ENCODE measurements around the gene UBE2G1.
A peak's percentile ranks its signal among the peaks of the same experiment; 100 is the strongest.
"Not testable (repeated sequence)": the region's sequence is repeated elsewhere in the genome, so short reads cannot be mapped to it uniquely, and the experiment has no call there.

UBE2G1 gene

GRCh38 chr17:4301066-4301465 is 65.4 kb downstream of the UBE2G1 start:
- DNase-seq (ENCODE audit: low read depth) = no peak

GRCh38 chr17:4297351-4297750 is 69.1 kb downstream of the UBE2G1 start:
- DNase-seq (ENCODE audit: low read depth) = no peak

DNA sequence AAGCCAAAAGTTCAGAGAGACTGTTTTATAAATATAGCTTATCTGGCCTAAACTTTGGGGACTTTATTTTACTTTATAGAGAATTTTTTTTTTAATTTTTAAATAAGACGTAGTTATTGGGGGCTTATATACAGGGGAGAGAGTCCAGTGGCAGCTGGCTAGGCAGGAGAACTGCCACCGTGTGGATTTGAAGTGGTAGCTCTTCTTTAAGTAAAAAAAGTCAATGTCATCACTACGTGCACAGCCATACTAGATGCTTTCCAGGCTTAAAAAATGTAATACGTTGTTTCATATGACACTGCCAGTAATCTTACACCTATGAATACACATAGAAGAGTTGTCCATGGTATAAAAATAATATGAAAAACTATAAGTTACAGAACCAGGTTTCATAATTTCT is 70.8 kb downstream of the UBE2G1 start:
- DNase-seq (ENCODE audit: low read depth) = no peak

- DNase-seq (ENCODE audit: low read depth) = no peak
Measured at GRCh38 chr17:4293572-4293971, 72.9 kb downstream of the UBE2G1 start.

- DNase-seq (ENCODE audit: low read depth) = no peak
Measured at GRCh38 chr17:4287710-4288109, 78.8 kb downstream of the UBE2G1 start.

DNA sequence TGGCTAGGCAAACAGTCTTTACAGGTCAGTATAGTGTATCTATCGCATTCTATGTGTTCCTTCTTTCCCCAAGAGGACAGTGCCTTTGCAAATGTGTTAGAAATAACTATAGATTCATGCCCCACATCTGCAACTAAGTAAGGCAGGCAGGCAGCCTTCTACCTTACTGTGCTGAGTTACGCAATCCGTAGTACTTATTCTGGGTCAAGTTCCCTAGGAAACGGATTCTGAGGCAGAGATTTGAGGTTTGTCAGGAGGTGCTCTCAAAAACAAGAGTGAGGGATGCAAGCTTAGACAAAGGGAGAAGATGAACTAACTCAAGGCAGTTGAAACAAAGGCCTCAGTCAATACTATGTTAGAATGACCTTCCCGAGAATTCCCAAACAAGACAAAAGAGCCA is 90.0 kb downstream of the UBE2G1 start:
- peak; percentile 30 for DNase-seq (ENCODE audit: low read depth)

DNA sequence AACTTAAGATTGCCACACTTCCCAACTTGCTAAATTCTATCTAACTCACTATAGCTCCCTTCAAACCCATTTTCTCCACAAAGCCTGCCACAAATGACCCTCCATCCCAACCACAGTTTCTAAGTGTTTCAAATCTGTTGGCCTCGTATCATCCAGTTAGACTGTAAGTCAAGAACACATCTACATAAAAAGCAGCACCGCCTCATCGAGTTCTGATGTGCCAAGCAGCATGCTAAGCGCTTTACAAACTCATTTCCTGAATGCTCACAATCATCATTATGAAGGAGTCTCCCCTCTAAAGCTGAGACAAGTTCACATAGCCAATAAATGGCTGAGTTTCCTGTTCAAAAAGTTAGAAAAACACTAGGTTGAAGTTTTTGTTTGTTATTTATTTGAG is 93.5 kb downstream of the UBE2G1 start:
- no peak for DNase-seq (ENCODE audit: low read depth)

- DNase-seq (ENCODE audit: low read depth) = no peak
Measured at GRCh38 chr17:4272213-4272971, 94.1 kb downstream of the UBE2G1 start.

DNA sequence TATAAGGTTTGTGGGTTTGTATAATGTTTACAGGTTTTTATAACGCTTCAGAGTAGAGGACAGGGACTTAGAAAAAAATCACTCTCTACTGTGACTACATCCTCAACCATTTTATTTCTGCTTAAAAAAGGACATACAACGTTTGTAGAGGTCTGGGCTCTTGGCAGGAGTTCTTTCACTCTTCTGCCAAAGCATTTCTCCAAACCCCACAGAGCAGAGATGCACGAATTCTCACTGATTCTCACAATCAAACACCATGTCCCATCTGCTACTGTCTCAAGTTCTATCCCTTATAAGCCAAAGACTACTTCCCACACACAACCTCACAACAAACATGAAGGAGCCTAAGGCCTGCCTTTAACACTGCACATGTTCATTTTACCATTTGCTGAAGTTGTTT is 95.7 kb downstream of the UBE2G1 start:
- DNase-seq (ENCODE audit: low read depth) = no peak

GRCh38 chr17:4269915-4270314 is 96.6 kb downstream of the UBE2G1 start:
- DNase-seq (ENCODE audit: low read depth) = no peak

- no peak for DNase-seq (ENCODE audit: low read depth)
Measured at GRCh38 chr17:4267402-4267801, 99.1 kb downstream of the UBE2G1 start.

- no peak for DNase-seq (ENCODE audit: low read depth)
Measured at GRCh38 chr17:4266550-4266949, 99.9 kb downstream of the UBE2G1 start.

GRCh38 chr17:4263282-4264215 is 102.9 kb downstream of the UBE2G1 start, which contains the start of gene ANKFY1:
Gene ANKFY1, minus strand, starts transcription at chr17:4263979. Its CDS starts 38 bp downstream, at chr17:4263941.
- DNase-seq (ENCODE audit: low read depth) = peak; percentile 85

DNA sequence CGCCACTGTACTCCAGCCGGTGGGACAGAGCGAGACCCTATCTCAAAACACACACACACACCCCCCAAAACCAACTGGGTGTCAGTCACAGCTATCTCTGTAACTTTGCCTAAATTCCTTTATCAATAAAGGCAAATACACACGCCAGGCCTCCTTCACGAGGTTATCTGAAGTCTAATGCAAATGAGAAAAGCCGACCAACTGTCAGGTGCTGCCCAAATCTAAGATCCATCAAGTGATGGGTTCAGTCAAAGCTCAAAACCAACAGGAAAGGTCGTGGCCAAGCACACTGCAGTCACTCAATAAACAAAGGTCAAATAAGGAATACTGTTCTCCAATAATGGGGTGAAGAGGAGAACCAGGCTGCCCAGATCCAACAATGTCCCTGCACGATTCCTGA is 103.8 kb downstream of the UBE2G1 start:
- DNase-seq (ENCODE audit: low read depth) = no peak

- no peak for DNase-seq (ENCODE audit: low read depth)
Measured at GRCh38 chr17:4261452-4261851, 105.0 kb downstream of the UBE2G1 start.

DNA sequence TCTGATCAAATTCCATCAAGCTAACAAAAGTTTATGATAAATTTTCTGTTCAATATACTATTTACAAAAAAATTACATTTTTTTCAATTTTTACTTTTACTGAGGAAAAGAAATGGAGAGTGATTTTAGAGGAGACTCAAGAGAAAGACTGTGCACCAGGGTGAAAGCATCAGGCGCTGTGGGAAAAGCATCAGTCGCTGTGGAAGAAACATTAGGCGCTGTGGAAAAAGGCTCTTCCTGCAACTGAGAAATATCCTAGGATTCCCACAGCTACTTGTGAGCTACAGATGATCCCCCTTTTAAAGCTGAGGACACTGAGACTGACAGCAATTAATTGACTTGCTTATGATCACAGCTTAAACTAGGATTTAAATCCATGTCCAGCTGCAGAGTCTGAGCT is 107.6 kb downstream of the UBE2G1 start:
- DNase-seq (ENCODE audit: low read depth) = no peak

GRCh38 chr17:4256952-4257351 is 109.5 kb downstream of the UBE2G1 start:
- no peak for DNase-seq (ENCODE audit: low read depth)

- DNase-seq (ENCODE audit: low read depth) = not testable (repeated sequence)
Measured at GRCh38 chr17:4255271-4255670, 111.2 kb downstream of the UBE2G1 start.

DNA sequence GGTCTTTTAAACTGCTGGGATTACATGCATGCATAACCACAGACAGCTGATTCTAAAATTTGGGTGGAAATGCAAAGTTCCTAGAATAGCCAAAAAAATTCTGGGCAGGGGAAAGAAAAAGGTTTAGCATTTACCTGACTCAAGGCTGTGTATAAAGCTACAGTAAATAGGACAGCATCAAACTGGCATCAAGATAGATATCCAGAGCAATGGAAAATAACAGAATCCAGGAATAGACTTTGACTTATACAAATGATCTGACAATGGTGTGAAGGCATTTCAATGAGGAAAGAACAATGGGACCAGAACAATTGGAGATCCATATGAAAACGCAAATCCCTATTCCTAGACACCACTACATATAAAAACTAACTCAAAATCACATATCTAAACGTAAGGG is 115.6 kb downstream of the UBE2G1 start:
- DNase-seq (ENCODE audit: low read depth) = no peak

GRCh38 chr17:4249452-4250029 is 116.9 kb downstream of the UBE2G1 start:
- DNase-seq (ENCODE audit: low read depth) = peak; percentile 32

DNA sequence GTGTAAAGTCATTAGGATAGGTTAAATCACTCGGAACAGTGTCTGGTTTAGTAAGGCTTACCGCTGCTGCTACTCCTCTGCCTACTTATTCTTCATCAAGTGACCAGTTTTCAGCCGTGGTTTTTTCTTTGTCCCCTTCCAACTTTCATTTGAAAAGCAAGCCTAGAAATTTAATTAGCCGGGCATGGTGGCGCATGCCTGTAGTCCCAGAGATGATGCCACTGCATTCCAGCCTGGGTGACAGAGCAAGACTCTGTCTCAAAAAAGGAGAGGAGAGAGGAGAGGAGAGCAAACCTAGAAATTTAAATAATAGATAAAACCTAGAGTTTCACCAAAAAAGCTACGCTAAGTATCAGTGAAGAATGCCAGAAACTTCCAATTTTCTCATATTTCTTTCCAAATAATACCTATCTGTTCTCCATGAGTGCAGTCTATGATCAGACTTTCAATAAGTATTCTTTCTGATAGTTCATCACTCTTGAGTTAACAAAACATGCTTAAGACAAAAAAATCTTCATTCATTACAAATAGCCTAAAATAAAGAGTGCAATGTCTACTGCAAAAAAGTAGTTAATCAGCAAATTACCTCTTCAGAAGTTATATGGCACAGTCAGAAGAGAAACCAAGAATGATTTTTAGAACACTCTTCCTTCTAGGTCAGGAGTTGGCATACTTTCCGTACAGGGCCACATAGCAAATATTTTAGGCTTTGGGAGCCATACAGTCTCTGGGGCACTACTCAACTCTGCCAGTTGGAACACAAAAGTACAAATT is 117.8 kb downstream of the UBE2G1 start:
- no peak for DNase-seq (ENCODE audit: low read depth)

DNA sequence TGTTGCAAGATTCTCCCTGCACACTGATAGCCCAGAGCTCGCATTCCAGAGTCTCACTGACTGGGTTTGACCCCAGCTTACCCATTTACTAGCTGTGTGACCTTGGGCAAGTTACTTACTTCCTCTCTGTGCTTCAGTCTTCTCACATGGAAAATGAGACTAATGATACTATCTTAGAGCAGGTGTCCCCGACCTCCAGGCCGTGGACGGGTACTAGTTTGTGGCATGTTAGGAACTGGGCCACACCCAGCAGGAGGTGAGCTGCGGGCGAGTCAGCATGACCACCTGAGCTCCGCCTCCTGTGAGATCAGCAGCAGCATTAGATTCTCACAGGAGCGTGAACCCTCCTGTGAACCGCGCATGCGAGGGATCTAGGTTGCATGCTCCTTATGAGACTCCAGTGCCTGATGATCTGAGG is 118.5 kb downstream of the UBE2G1 start:
- DNase-seq (ENCODE audit: low read depth) = no peak
